ENCODE data around the gene CST9L. TPM values are rescaled to one million over a fixed set of nuclear protein-coding genes. Genes with fewer than 3 reads are reported as not detected.

Gene CST9L
- total RNA-seq, 1 donor from 2014 or later = not detected

GRCh38 chr20:23565503-23566045 is 2.7 kb downstream of the CST9L start:
- Mint-ChIP-seq H3K27me3 (ENCODE audit: low read depth) (no peaks in the 10 kb centered on the region), H3K36me3 (ENCODE audit: low read depth) (no peaks in the 10 kb centered on the region), H3K4me1 (no peaks in the 10 kb centered on the region), H3K4me3 (no peak overlapping the region), H3K27ac (ENCODE audit: unreplicated experiment) (no peak overlapping the region), H3K9me3 (peaks cover 2% of the 10 kb centered on the region)
- DNase-seq (ENCODE audit: low read depth, low spot score) = no peak
- TF ChIP-seq CTCF (conservative IDR thresholded peaks at IDR 0.05) = no peak

GRCh38 chr20:23564927-23565326 is 3.4 kb downstream of the CST9L start:
- no peak for DNase-seq (ENCODE audit: low read depth, low spot score)
- H3K4me3 Mint-ChIP-seq = no peak overlapping the region

GRCh38 chr20:23562721-23563342 is 5.5 kb downstream of the CST9L start:
- H3K9me3 Mint-ChIP-seq = peaks cover 11% of the 10 kb centered on the region
- H3K27ac Mint-ChIP-seq (ENCODE audit: unreplicated experiment) = no peak overlapping the region
- peaks cover 3% of the 10 kb centered on the region for H3K36me3 Mint-ChIP-seq (ENCODE audit: low read depth)
- H3K4me1 Mint-ChIP-seq = no peaks in the 10 kb centered on the region
- no peak overlapping the region for H3K4me3 Mint-ChIP-seq
- no peak for DNase-seq (ENCODE audit: low read depth, low spot score)
- TF ChIP-seq CTCF (conservative IDR thresholded peaks at IDR 0.05) = no peak
- peaks cover 1% of the 10 kb centered on the region for H3K27me3 Mint-ChIP-seq (ENCODE audit: low read depth)

More at GRCh38 chr20:23564927-23565326, 3.4 kb downstream of the CST9L start:
- no peaks in the 10 kb centered on the region for H3K4me1 Mint-ChIP-seq
- peaks cover 2% of the 10 kb centered on the region for H3K36me3 Mint-ChIP-seq (ENCODE audit: low read depth)
- no peak overlapping the region for H3K27ac Mint-ChIP-seq (ENCODE audit: unreplicated experiment)
- no peak for TF ChIP-seq CTCF (conservative IDR thresholded peaks at IDR 0.05)
- no peaks in the 10 kb centered on the region for H3K27me3 Mint-ChIP-seq (ENCODE audit: low read depth)
- peaks cover 5% of the 10 kb centered on the region for H3K9me3 Mint-ChIP-seq

GRCh38 chr20:23554401-23554800 is 13.9 kb downstream of the CST9L start:
- H3K27me3 Mint-ChIP-seq (ENCODE audit: low read depth) = peaks cover 12% of the 10 kb centered on the region
- no peak overlapping the region for H3K27ac Mint-ChIP-seq (ENCODE audit: unreplicated experiment)
- no peak for DNase-seq (ENCODE audit: low read depth, low spot score)
- peaks cover 10% of the 10 kb centered on the region for H3K36me3 Mint-ChIP-seq (ENCODE audit: low read depth)
- H3K9me3 Mint-ChIP-seq = peaks cover 16% of the 10 kb centered on the region
- no peak for TF ChIP-seq CTCF (conservative IDR thresholded peaks at IDR 0.05)
- no peak overlapping the region for H3K4me3 Mint-ChIP-seq
- H3K4me1 Mint-ChIP-seq = no peaks in the 10 kb centered on the region

- no peak for DNase-seq (ENCODE audit: low read depth, low spot score)
- Mint-ChIP-seq H3K27me3 (ENCODE audit: low read depth) (no peaks in the 10 kb centered on the region), H3K9me3 (no peaks in the 10 kb centered on the region), H3K36me3 (ENCODE audit: low read depth) (no peaks in the 10 kb centered on the region), H3K27ac (ENCODE audit: unreplicated experiment) (no peak overlapping the region), H3K4me3 (no peak overlapping the region), H3K4me1 (no peaks in the 10 kb centered on the region)
- TF ChIP-seq CTCF (conservative IDR thresholded peaks at IDR 0.05) = no peak
These were observed 16.5 kb downstream of the CST9L start for GRCh38 chr20:23551786-23552185.

All from neural crest cell (in vitro differentiated cells).